Measurements from ENCODE around the gene GLIS2. TPM values are rescaled to one million over a fixed set of nuclear protein-coding genes. Genes with fewer than 3 reads are reported as not detected.

Gene GLIS2
- total and polyA plus RNA-seq, 10 of the 15 experiments (the other 5 are each of a cell fraction or from before 2014, with no cell fraction given), result 0.03 to 0.64 (median 0.18) TPM; not detected in 4

- RAD21 ChIA-PET (ENCODE audit: unreplicated experiment), result interaction anchor here (1.7 kb wide), 1 partner anchor 53 kb away, joined by 3 read pairs; no protein-coding TSS in a partner anchor
These were observed 31.1 kb downstream of the GLIS2 start for GRCh38 chr16:4347010-4347409.

More at GRCh38 chr16:4347010-4347409, 31.1 kb downstream of the GLIS2 start:
- intact Hi-C loops (cut with micrococcal nuclease; ENCODE audit: unreplicated experiment), result no loop called here
- Histone ChIP-seq H3K4me2 (ENCODE audit: control insufficient read depth, insufficient read depth) (no peak overlapping the region), H3K4me3 (no peak overlapping the region), H3K36me3 (ENCODE audit: control insufficient read depth in 2 of 2, insufficient read depth in 2 of 2, low read length in 1 of 2) (peaks cover 1 to 3% of the 10 kb centered on the region in 2 experiments; a peak in 3 of 4 replicates), H3K9me3 (replicated peaks; ENCODE audit: control insufficient read depth, insufficient read depth, low read length) (no peaks in the 10 kb centered on the region), H3K27ac (ENCODE audit: control insufficient read depth, insufficient read depth) (no peak overlapping the region), H3K9ac (ENCODE audit: control insufficient read depth, insufficient read depth, low read length) (no peak overlapping the region), H3K27me3 (replicated peaks in 1 of 2; ENCODE audit: control insufficient read depth in 2 of 2, insufficient read depth in 2 of 2, low read length in 1 of 2) (no peaks in the 10 kb centered on the region), H3K4me1 (ENCODE audit: control insufficient read depth, insufficient read depth, low read length) (no peaks in the 10 kb centered on the region), H3K79me2 (ENCODE audit: control insufficient read depth, insufficient read depth, low read length) (peaks cover 28% of the 10 kb centered on the region), H4K20me1 (ENCODE audit: control insufficient read depth, insufficient read depth) (peaks cover 6% of the 10 kb centered on the region; the same call in 1 of the 2 replicates), H2AFZ (ENCODE audit: control insufficient read depth, low read depth, low read length) (no peak overlapping the region)
- ChIA-PET POLR2A (no interaction called here), CTCF (interaction anchor here (1.6 to 2.6 kb wide), 2 partner anchors 15 to 56 kb away, joined by 3 to 11 read pairs; no protein-coding TSS in a partner anchor), SMC1A (ENCODE audit: uncharacterized antibody, unreplicated experiment) (interaction anchor here (0.9 kb wide), 1 partner anchor 56 kb away, joined by 3 read pairs; no protein-coding TSS in a partner anchor)
- TF ChIP-seq EED (IDR thresholded peaks at IDR 0.05; ENCODE audit: low read depth) (no peak), NFYA (IDR thresholded peaks at IDR 0.05; ENCODE audit: borderline replicate concordance, low read depth, low read length) (no peak), HDAC2 (IDR thresholded peaks at IDR 0.05) (no peak), ZBTB33 (IDR thresholded peaks at IDR 0.05) (no peak), MLLT1 (IDR thresholded peaks at IDR 0.05) (no peak), ETV6 (conservative IDR thresholded peaks at IDR 0.05 in 1 of 2, IDR thresholded peaks at IDR 0.05 in 1 of 2; ENCODE audit: borderline replicate concordance in 1 of 2, low read depth in 1 of 2) (no peak), BMI1 (IDR thresholded peaks at IDR 0.05; ENCODE audit: borderline replicate concordance) (no peak), NBN (IDR thresholded peaks at IDR 0.05) (no peak), MTA2 (IDR thresholded peaks at IDR 0.05; ENCODE audit: low read depth) (no peak), CREB1 (IDR thresholded peaks at IDR 0.05; ENCODE audit: low read depth) (no peak), SMARCA5 (IDR thresholded peaks at IDR 0.05) (no peak), CEBPB (IDR thresholded peaks at IDR 0.05; ENCODE audit: borderline replicate concordance in 1 of 2, low read depth in 2 of 2, low read length in 2 of 2) (no peak), SRF (IDR thresholded peaks at IDR 0.05; ENCODE audit: low read depth in 2 of 2, low read length in 2 of 2) (no peak), PBX3 (IDR thresholded peaks at IDR 0.05; ENCODE audit: insufficient replicate concordance, low read depth, low read length) (no peak), BHLHE40 (IDR thresholded peaks at IDR 0.05; ENCODE audit: borderline replicate concordance in 1 of 2, low read depth in 2 of 2, low read length in 1 of 2) (no peak)
- TF ChIP-seq, protein P1, sequence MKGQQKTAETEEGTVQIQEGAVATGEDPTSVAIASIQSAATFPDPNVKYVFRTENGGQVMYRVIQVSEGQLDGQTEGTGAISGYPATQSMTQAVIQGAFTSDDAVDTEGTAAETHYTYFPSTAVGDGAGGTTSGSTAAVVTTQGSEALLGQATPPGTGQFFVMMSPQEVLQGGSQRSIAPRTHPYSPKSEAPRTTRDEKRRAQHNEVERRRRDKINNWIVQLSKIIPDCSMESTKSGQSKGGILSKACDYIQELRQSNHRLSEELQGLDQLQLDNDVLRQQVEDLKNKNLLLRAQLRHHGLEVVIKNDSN (IDR thresholded peaks at IDR 0.05; ENCODE audit: borderline replicate concordance, extremely low read length, insufficient read depth, low read depth, low read length), result no peak
- no peak for ATAC-seq
- DNase-seq (ENCODE audit: low read depth, low spot score), result no peak
- FAIRE-seq, result no peak
- no TSS peak for BruUV-seq (replicated peaks)
- in situ Hi-C loops (cut with MboI), result no loop called here
- WGBS (ENCODE audit: insufficient coverage, insufficient replicate concordance, low lambda C conversion rate, missing lambda C conversion rate), result 77% methylated on average over 8 of the region's 8 CpGs
